Measurements from ENCODE around the gene RBFOX1.

Gene RBFOX1

GRCh38 chr16:7653746-7654461 lies 321.3 kb downstream of the RBFOX1 start:
- no peak for TF ChIP-seq Cebpa-rat (IDR thresholded peaks at IDR 0.05)
- Histone ChIP-seq H3K36me3 (no peaks in the 10 kb centered on the region), H3K4me2 (no peak overlapping the region), H3K4me1 (no peaks in the 10 kb centered on the region), H3K4me3 (no peak overlapping the region), H3K9ac (no peak overlapping the region), H4K20me1 (no peaks in the 10 kb centered on the region), H3K9me3 (no peaks in the 10 kb centered on the region), H3K27ac (no peak overlapping the region), H3K27me3 (no peaks in the 10 kb centered on the region)

GRCh38 chr16:7675628-7676027 lies 343.0 kb downstream of the RBFOX1 start:
- H3K36me3 ChIP-seq: no peaks in the 10 kb centered on the region
- no peaks in the 10 kb centered on the region for H4K20me1 ChIP-seq
- H3K9me3 ChIP-seq: no peaks in the 10 kb centered on the region
- no peak overlapping the region for H3K4me3 ChIP-seq
- no peak overlapping the region for H3K9ac ChIP-seq
- H3K4me2 ChIP-seq: no peak overlapping the region
- no peaks in the 10 kb centered on the region for H3K27me3 ChIP-seq
- no peaks in the 10 kb centered on the region for H3K4me1 ChIP-seq
- H3K27ac ChIP-seq: no peak overlapping the region
- no peak for TF ChIP-seq Cebpa-rat (IDR thresholded peaks at IDR 0.05)

GRCh38 chr16:7680296-7680695 lies 347.7 kb downstream of the RBFOX1 start:
- H4K20me1 ChIP-seq: no peaks in the 10 kb centered on the region
- H3K27ac ChIP-seq: no peak overlapping the region
- no peaks in the 10 kb centered on the region for H3K9me3 ChIP-seq
- H3K4me1 ChIP-seq: 0 out of 2 replicates have a peak, but pooled peaks cover 5% of the 10 kb centered on the region
- no peak overlapping the region for H3K4me3 ChIP-seq
- no peak for TF ChIP-seq Cebpa-rat (IDR thresholded peaks at IDR 0.05)
- no peaks in the 10 kb centered on the region for H3K36me3 ChIP-seq
- no peaks in the 10 kb centered on the region for H3K27me3 ChIP-seq
- H3K4me2 ChIP-seq: no peak overlapping the region
- H3K9ac ChIP-seq: no peak overlapping the region

- Histone ChIP-seq H3K9ac (no peak overlapping the region), H3K9me3 (no peaks in the 10 kb centered on the region), H3K4me2 (no peak overlapping the region), H3K36me3 (no peaks in the 10 kb centered on the region), H3K27me3 (no peaks in the 10 kb centered on the region), H3K27ac (no peak overlapping the region), H3K4me1 (no peaks in the 10 kb centered on the region), H4K20me1 (no peaks in the 10 kb centered on the region), H3K4me3 (no peak overlapping the region)
- TF ChIP-seq Cebpa-rat (IDR thresholded peaks at IDR 0.05): no peak
Observed at GRCh38 chr16:7688811-7689210, 356.2 kb downstream of the RBFOX1 start.

GRCh38 chr16:7689234-7689633 lies 356.6 kb downstream of the RBFOX1 start:
- TF ChIP-seq Cebpa-rat (IDR thresholded peaks at IDR 0.05): no peak

GRCh38 chr16:7691533-7691932 lies 358.9 kb downstream of the RBFOX1 start:
- no peaks in the 10 kb centered on the region for H3K9me3 ChIP-seq
- H3K4me3 ChIP-seq: no peak overlapping the region
- no peaks in the 10 kb centered on the region for H3K36me3 ChIP-seq
- no peaks in the 10 kb centered on the region for H3K4me1 ChIP-seq
- no peak overlapping the region for H3K27ac ChIP-seq
- TF ChIP-seq Cebpa-rat (IDR thresholded peaks at IDR 0.05): no peak
- no peak overlapping the region for H3K9ac ChIP-seq
- no peaks in the 10 kb centered on the region for H4K20me1 ChIP-seq
- H3K27me3 ChIP-seq: no peaks in the 10 kb centered on the region
- H3K4me2 ChIP-seq: no peak overlapping the region

More at GRCh38 chr16:7689234-7689633, 356.6 kb downstream of the RBFOX1 start:
- Histone ChIP-seq H3K4me2 (no peak overlapping the region), H3K27ac (no peak overlapping the region), H3K9me3 (no peaks in the 10 kb centered on the region), H3K27me3 (no peaks in the 10 kb centered on the region), H3K36me3 (no peaks in the 10 kb centered on the region), H4K20me1 (no peaks in the 10 kb centered on the region), H3K4me3 (no peak overlapping the region), H3K9ac (no peak overlapping the region), H3K4me1 (no peaks in the 10 kb centered on the region)

- Histone ChIP-seq H3K27ac (no peak overlapping the region), H3K9me3 (no peaks in the 10 kb centered on the region), H3K9ac (no peak overlapping the region), H3K4me1 (no peaks in the 10 kb centered on the region), H3K4me3 (no peak overlapping the region), H3K27me3 (no peaks in the 10 kb centered on the region), H3K36me3 (no peaks in the 10 kb centered on the region), H3K4me2 (no peak overlapping the region), H4K20me1 (no peaks in the 10 kb centered on the region)
- TF ChIP-seq Cebpa-rat (IDR thresholded peaks at IDR 0.05): no peak
Observed at GRCh38 chr16:7703672-7704071, 371.0 kb downstream of the RBFOX1 start.

- H3K9ac ChIP-seq: no peak overlapping the region
- H3K27me3 ChIP-seq: no peaks in the 10 kb centered on the region
- no peaks in the 10 kb centered on the region for H3K9me3 ChIP-seq
- H3K4me1 ChIP-seq: no peaks in the 10 kb centered on the region
- no peaks in the 10 kb centered on the region for H4K20me1 ChIP-seq
- H3K27ac ChIP-seq: no peak overlapping the region
- no peak overlapping the region for H3K4me3 ChIP-seq
- H3K36me3 ChIP-seq: no peaks in the 10 kb centered on the region
- TF ChIP-seq Cebpa-rat (IDR thresholded peaks at IDR 0.05): no peak
- H3K4me2 ChIP-seq: no peak overlapping the region
Observed at GRCh38 chr16:7705885-7706284, 373.2 kb downstream of the RBFOX1 start.

GRCh38 chr16:7709186-7709585 lies 376.5 kb downstream of the RBFOX1 start:
- no peak overlapping the region for H3K9ac ChIP-seq
- no peaks in the 10 kb centered on the region for H4K20me1 ChIP-seq
- H3K4me2 ChIP-seq: no peak overlapping the region
- no peak overlapping the region for H3K27ac ChIP-seq
- no peak for TF ChIP-seq Cebpa-rat (IDR thresholded peaks at IDR 0.05)
- H3K4me3 ChIP-seq: no peak overlapping the region
- no peaks in the 10 kb centered on the region for H3K36me3 ChIP-seq
- no peaks in the 10 kb centered on the region for H3K9me3 ChIP-seq
- H3K27me3 ChIP-seq: no peaks in the 10 kb centered on the region
- no peaks in the 10 kb centered on the region for H3K4me1 ChIP-seq

GRCh38 chr16:7713244-7713643 lies 380.6 kb downstream of the RBFOX1 start:
- Histone ChIP-seq H4K20me1 (no peaks in the 10 kb centered on the region), H3K9me3 (no peaks in the 10 kb centered on the region), H3K4me1 (peaks cover 10% of the 10 kb centered on the region; the same call in 1 of the 2 replicates), H3K4me3 (no peak overlapping the region), H3K27ac (no peak overlapping the region), H3K27me3 (no peaks in the 10 kb centered on the region), H3K9ac (no peak overlapping the region), H3K4me2 (no peak overlapping the region), H3K36me3 (no peaks in the 10 kb centered on the region)
- no peak for TF ChIP-seq Cebpa-rat (IDR thresholded peaks at IDR 0.05)

GRCh38 chr16:7714775-7715174 lies 382.1 kb downstream of the RBFOX1 start:
- no peak overlapping the region for H3K4me2 ChIP-seq
- no peaks in the 10 kb centered on the region for H3K27me3 ChIP-seq
- no peak for TF ChIP-seq Cebpa-rat (IDR thresholded peaks at IDR 0.05)
- H3K4me3 ChIP-seq: no peak overlapping the region
- peaks cover 10% of the 10 kb centered on the region; the same call in 1 of the 2 replicates for H3K4me1 ChIP-seq
- no peak overlapping the region for H3K27ac ChIP-seq
- no peaks in the 10 kb centered on the region for H4K20me1 ChIP-seq
- H3K36me3 ChIP-seq: no peaks in the 10 kb centered on the region
- no peak overlapping the region for H3K9ac ChIP-seq
- no peaks in the 10 kb centered on the region for H3K9me3 ChIP-seq
